T47D (cell line): ENCODE measurements around the gene AGRN.

ENCODE experiments used
- DNase-seq, 2 experiments: peaks; one replicate each; pipeline versions ENCODE4 v3.0.0 to v3.0.0-alpha.2; 2011 to 2012; ENCODE audit warnings: low read depth in 1 of 2, low spot score in 1 of 2
- JUND ChIP-seq: IDR thresholded peaks from 2 replicates; pipeline ENCODE4 v1.6.1; 2012; ENCODE audit warnings: low read depth
- in situ Hi-C: cut with HindIII; loops from 2 replicates; pipeline ENCODE4 v1.10.0; 2016; ENCODE audit warnings: low sequenced_read_pairs, low pct_unique_long_range_greater_than_20kb

The AGRN gene

GRCh38 chr1:1080122-1080757, 60.3 kb downstream of the AGRN start:
- no peak for TF ChIP-seq JUND
- in situ Hi-C loops: no loop called here
- DNase-seq: peak; percentile 86 to 90

- TF ChIP-seq JUND: no peak
- DNase-seq: no peak
- in situ Hi-C loops: no loop called here
Observed at GRCh38 chr1:1080951-1081310, 61.0 kb downstream of the AGRN start.

- TF ChIP-seq JUND: no peak
- in situ Hi-C loops: no loop called here
- no peak for DNase-seq
Observed at GRCh38 chr1:1081311-1082238, 61.7 kb downstream of the AGRN start.

- no peak for TF ChIP-seq JUND
- no peak for DNase-seq
- in situ Hi-C loops: no loop called here
Observed at GRCh38 chr1:1082239-1082775, 62.4 kb downstream of the AGRN start.

GRCh38 chr1:1082776-1083415, 63.0 kb downstream of the AGRN start:
- DNase-seq: no peak
- no peak for TF ChIP-seq JUND
- in situ Hi-C loops: no loop called here

- DNase-seq: no peak
- TF ChIP-seq JUND: no peak
- in situ Hi-C loops: no loop called here
Observed at GRCh38 chr1:1083416-1084371, 63.8 kb downstream of the AGRN start.

GRCh38 chr1:1084372-1085170, 64.7 kb downstream of the AGRN start:
- no peak for TF ChIP-seq JUND
- in situ Hi-C loops: no loop called here
- DNase-seq: no peak

- in situ Hi-C loops: no loop called here
- no peak for TF ChIP-seq JUND
- no peak for DNase-seq
Observed at GRCh38 chr1:1085171-1085841, 65.4 kb downstream of the AGRN start.

GRCh38 chr1:1085911-1086841, 66.3 kb downstream of the AGRN start:
- TF ChIP-seq JUND: no peak
- DNase-seq: no peak
- in situ Hi-C loops: no loop called here

- in situ Hi-C loops: no loop called here
- no peak for TF ChIP-seq JUND
Observed at GRCh38 chr1:1086911-1087341, 67.0 kb downstream of the AGRN start.

More at GRCh38 chr1:1086911-1087341, 67.0 kb downstream of the AGRN start:
- no peak for DNase-seq
